H1 (cell line): ENCODE measurements around the gene HERC4. TPM values are rescaled to one million over a fixed set of nuclear protein-coding genes. Genes with fewer than 3 reads are reported as not detected.

Experiments
- CTCF ChIA-PET: fragments of 300-600 bp; sonication (Branson Sonifier 250); formaldehyde crosslinking; loops from one replicate; lab custom pipeline; 2021; ENCODE audit not compliant: partially characterized antibody; lab: Charles Lee
- POLR2A ChIA-PET: fragments of 300-600 bp; sonication (Branson Sonifier 250); formaldehyde crosslinking; loops from one replicate; lab custom pipeline; 2021; ENCODE audit warnings: inconsistent platforms; ENCODE audit not compliant: partially characterized antibody; lab: Charles Lee
- DNase-seq, 2 experiments: peaks; one replicate each; pipeline versions ENCODE4 v3.0.0 to v3.0.0-alpha.2; 2010 to 2022; ENCODE audit warnings: low spot score in 2 of 2, low read depth in 1 of 2, mixed read lengths in 1 of 2
- FAIRE-seq: peaks from 2 replicates; lab custom pipeline; 2011; peaks lifted over from hg19 to GRCh38; lab: Jason Lieb, UNC
- H2AFZ ChIP-seq: 2 replicates; pipeline ENCODE4 v1.8.1; 2012; ENCODE audit warnings: low read length, inconsistent platforms
- H2AK5ac ChIP-seq: 2 replicates; pipeline ENCODE4 v1.6.1; 2013; ENCODE audit warnings: low read depth, low read length
- H2BK120ac ChIP-seq: replicated peaks from 2 replicates; pipeline ENCODE3; 2013; ENCODE audit warnings: low read depth, low read length, inconsistent platforms
- H2BK12ac ChIP-seq: 2 replicates; pipeline ENCODE4 v1.6.1; 2013; ENCODE audit warnings: low read depth, low read length
- H2BK15ac ChIP-seq: 2 replicates; pipeline ENCODE4 v1.6.1; 2013; ENCODE audit warnings: low read length
- H2BK20ac ChIP-seq: 2 replicates; pipeline ENCODE4 v1.6.1; 2013; ENCODE audit warnings: low read length
- H2BK5ac ChIP-seq: 2 replicates; pipeline ENCODE4 v1.6.1; 2013; ENCODE audit warnings: low read depth, low read length
- H3K14ac ChIP-seq: 2 replicates; pipeline ENCODE4 v1.6.1; 2013; ENCODE audit warnings: inconsistent platforms; ENCODE audit not compliant: insufficient read length
- H3K18ac ChIP-seq: 2 replicates; pipeline ENCODE4 v1.6.1; 2013; ENCODE audit warnings: low read length; ENCODE audit errors: extremely low read depth
- H3K23ac ChIP-seq: 2 replicates; pipeline ENCODE4 v1.6.1; 2013; ENCODE audit warnings: inconsistent platforms; ENCODE audit not compliant: insufficient read length
- H3K23me2 ChIP-seq: 2 replicates; pipeline ENCODE4 v1.6.1; 2013; ENCODE audit warnings: low read depth, low read length
- H3K27ac ChIP-seq: 2 replicates; pipeline ENCODE4 v1.6.1; 2011; ENCODE audit warnings: low read depth, low read length, inconsistent platforms
- H3K27me3 ChIP-seq, 4 experiments: replicated peaks in 1 of 4; 1 replicate in 1 of 4; 2 replicates in 3 of 4; pipeline versions ENCODE4 v1.6.1 to v1.8.1; 2011 to 2013; ENCODE audit warnings: low read length in 3 of 4, mild to moderate bottlenecking in 3 of 4, inconsistent platforms in 2 of 4, mixed read lengths in 2 of 4, moderate library complexity in 1 of 4; ENCODE audit not compliant: control insufficient read depth in 3 of 4, insufficient read depth in 3 of 4; ENCODE audit errors: extremely low read depth in 1 of 4
- H3K36me3 ChIP-seq, 4 experiments: 2 replicates each; pipeline versions ENCODE4 v1.6.1 to v1.8.1; 2011 to 2013; ENCODE audit warnings: mild to moderate bottlenecking in 4 of 4, low read length in 3 of 4, moderate library complexity in 2 of 4, control low read depth in 1 of 4, inconsistent platforms in 1 of 4; ENCODE audit not compliant: insufficient read depth in 4 of 4, control insufficient read depth in 2 of 4
- H3K4ac ChIP-seq: replicated peaks from 2 replicates; pipeline ENCODE3; 2013; ENCODE audit warnings: low read length, low read depth, mixed read lengths, inconsistent platforms; ENCODE audit not compliant: insufficient read length
- H3K4me1 ChIP-seq, 4 experiments: replicated peaks in 1 of 4; 1 replicate in 1 of 4; 2 replicates in 3 of 4; pipeline versions ENCODE4 v1.6.1 to v1.8.1; 2011 to 2013; ENCODE audit warnings: low read length in 3 of 4, inconsistent platforms in 2 of 4, mixed read lengths in 1 of 4; ENCODE audit not compliant: insufficient read depth in 4 of 4, control insufficient read depth in 3 of 4
- H3K4me2 ChIP-seq, 2 experiments: 2 replicates each; pipeline versions ENCODE4 v1.6.1 to v1.8.1; 2011 to 2013; ENCODE audit warnings: low read depth in 2 of 2, low read length in 2 of 2, control low read depth in 1 of 2, inconsistent platforms in 1 of 2, mild to moderate bottlenecking in 1 of 2; ENCODE audit not compliant: insufficient read depth in 1 of 2
- H3K4me3 ChIP-seq, 4 experiments: fragments of 200-600, 300-600 bp in 1 of 4; sonication (generic), shearing (Covaris generic), sonication (Bioruptor Twin) in 1 of 4; 2 replicates each; pipeline versions ENCODE4 v1.5.1 to v1.8.1; 2011 to 2016; ENCODE audit warnings: low read length in 4 of 4, low read depth in 3 of 4, control low read depth in 2 of 4, inconsistent platforms in 2 of 4, mild to moderate bottlenecking in 2 of 4, mixed read lengths in 1 of 4, moderate library complexity in 1 of 4; ENCODE audit not compliant: insufficient read depth in 2 of 4; ENCODE audit errors: extremely low read depth in 1 of 4
- H3K56ac ChIP-seq: replicated peaks from 2 replicates; pipeline ENCODE3; 2013; ENCODE audit warnings: low read depth, mild to moderate bottlenecking, mixed read lengths, low read length, inconsistent platforms; ENCODE audit not compliant: insufficient read length
- H3K79me1 ChIP-seq: 2 replicates; pipeline ENCODE4 v1.6.1; 2013; ENCODE audit warnings: low read depth, low read length, control low read depth
- H3K79me2 ChIP-seq, 2 experiments: 2 replicates each; pipeline versions ENCODE4 v1.6.1 to v1.8.1; 2012 to 2013; ENCODE audit warnings: low read length in 2 of 2, mild to moderate bottlenecking in 2 of 2, inconsistent platforms in 1 of 2; ENCODE audit not compliant: insufficient read depth in 2 of 2, control insufficient read depth in 1 of 2
- H3K9ac ChIP-seq, 4 experiments: replicated peaks in 1 of 4; 1 replicate in 1 of 4; 2 replicates in 3 of 4; pipeline versions ENCODE4 v1.6.1 to v1.8.1; 2011 to 2013; ENCODE audit warnings: low read depth in 3 of 4, low read length in 3 of 4, control low read depth in 2 of 4, mild to moderate bottlenecking in 2 of 4, moderate library complexity in 2 of 4, inconsistent platforms in 1 of 4; ENCODE audit errors: extremely low read depth in 1 of 4
- H3K9me3 ChIP-seq, 2 experiments: 2 replicates each; pipeline versions ENCODE4 v1.6.1 to v1.8.1; 2012 to 2013; ENCODE audit warnings: mild to moderate bottlenecking in 2 of 2, moderate library complexity in 2 of 2, control low read depth in 1 of 2, inconsistent platforms in 1 of 2, low read depth in 1 of 2, low read length in 1 of 2, mixed read lengths in 1 of 2; ENCODE audit not compliant: insufficient read depth in 2 of 2
- H4K20me1 ChIP-seq, 2 experiments: replicated peaks in 1 of 2; 2 replicates each; pipeline versions ENCODE3 to v1.8.1; 2011 to 2013; ENCODE audit warnings: inconsistent platforms in 2 of 2, low read length in 2 of 2, mild to moderate bottlenecking in 1 of 2; ENCODE audit not compliant: insufficient read depth in 2 of 2, control insufficient read depth in 1 of 2
- H4K5ac ChIP-seq: 2 replicates; pipeline ENCODE4 v1.6.1; 2013; ENCODE audit warnings: low read length, low read depth, mixed read lengths, inconsistent platforms; ENCODE audit not compliant: insufficient read length
- H4K8ac ChIP-seq: 2 replicates; pipeline ENCODE4 v1.8.0; 2013; ENCODE audit warnings: mild to moderate bottlenecking, moderate library complexity, low read length, inconsistent platforms; ENCODE audit not compliant: insufficient read depth; ENCODE audit errors: extremely low read depth
- H4K91ac ChIP-seq: replicated peaks from 2 replicates; pipeline ENCODE3; 2013; ENCODE audit warnings: low read length, mixed read lengths, inconsistent platforms; ENCODE audit not compliant: insufficient read length
- ASH2L ChIP-seq: fragments of 200-600, 300-600 bp; sonication (generic); IDR thresholded peaks from one replicate; pipeline ENCODE4 v1.7.1; 2017; ENCODE audit warnings: low read length
- ATF3 ChIP-seq: IDR thresholded peaks from 2 replicates; pipeline ENCODE4 v1.6.1; 2011; ENCODE audit warnings: low read depth, mild to moderate bottlenecking, low read length; ENCODE audit not compliant: insufficient read depth
- CREB1 ChIP-seq: IDR thresholded peaks from 2 replicates; pipeline ENCODE4 v1.6.1; 2012; ENCODE audit warnings: inconsistent platforms
- CTCF ChIP-seq, 3 experiments: IDR thresholded peaks; 1 replicate in 2 of 3; 2 replicates in 1 of 3; pipeline versions ENCODE4 v1.5.1 to v1.6.1; 2011; ENCODE audit warnings: low read length in 3 of 3, mild to moderate bottlenecking in 3 of 3, inconsistent platforms in 2 of 3, low read depth in 1 of 3, moderate library complexity in 1 of 3; ENCODE audit not compliant: insufficient read depth in 1 of 3; ENCODE audit errors: control extremely low read depth in 1 of 3
- HDAC6 ChIP-seq: IDR thresholded peaks from one replicate; pipeline ENCODE4 v1.7.1; 2012; ENCODE audit warnings: low read depth, mild to moderate bottlenecking, inconsistent platforms, low read length, moderate library complexity
- MAFK ChIP-seq: IDR thresholded peaks from 2 replicates; pipeline ENCODE4 v1.6.1; 2012; ENCODE audit warnings: low read depth, mild to moderate bottlenecking, improper control_type of control experiment, low read length
- PHF8 ChIP-seq: fragments of 200-600 bp; sonication (generic); conservative IDR thresholded peaks from 2 replicates; pipeline ENCODE4 v1.7.1; 2012; ENCODE audit warnings: low read depth, mild to moderate bottlenecking, inconsistent platforms, low read length, moderate library complexity
- RFX5 ChIP-seq: IDR thresholded peaks from 2 replicates; pipeline ENCODE4 v1.6.1; 2011; ENCODE audit warnings: low read depth, low read length, improper control_type of control experiment, borderline replicate concordance
- SAP30 ChIP-seq: fragments of 300-600 bp; sonication (generic); IDR thresholded peaks from 2 replicates; pipeline ENCODE4 v1.7.1; 2012; ENCODE audit warnings: low read length, moderate library complexity, mild to moderate bottlenecking, inconsistent platforms; ENCODE audit not compliant: insufficient read depth, insufficient replicate concordance
- SIRT6 ChIP-seq: IDR thresholded peaks from one replicate; pipeline ENCODE4 v1.7.1; 2012; ENCODE audit warnings: low read length, inconsistent platforms
- SP2 ChIP-seq: IDR thresholded peaks from 2 replicates; pipeline ENCODE4 v1.6.1; 2012; ENCODE audit warnings: mild to moderate bottlenecking, low read length, inconsistent platforms
- SUZ12 ChIP-seq: fragments of 200-600 bp; sonication (generic); IDR thresholded peaks from 2 replicates; pipeline ENCODE4 v1.6.1; 2012; ENCODE audit warnings: mild to moderate bottlenecking, inconsistent platforms, low read length, moderate library complexity, mixed read lengths
- WGBS, 2 experiments: shearing (Covaris generic) in 1 of 2; methylation state at CpG; one replicate each; pipeline versions ENCODE4 v1.1.6 to v1.1.7; 2013 to 2015; ENCODE audit warnings: low lambda C conversion rate in 2 of 2, mixed read lengths in 2 of 2, inconsistent platforms in 1 of 2, low coverage in 1 of 2, missing lambda C conversion rate in 1 of 2; ENCODE audit not compliant: insufficient replicate concordance in 2 of 2, insufficient coverage in 1 of 2, insufficient read length in 1 of 2; ENCODE audit errors: extremely low coverage in 1 of 2, missing lambda C conversion rate in 1 of 2; 5-methylcytosine and 5-hydroxymethylcytosine counted together
- polyA plus RNA-seq, 7 experiments: library from polyadenylated mRNA; depleted of rRNA in 3 of 7; stranded (reverse) in 5 of 7; unstranded in 2 of 7; fragments of >200 nt in 5 of 7; fragments of 200-250 nt in 2 of 7; gene quantifications; 1 replicate in 5 of 7; 2 replicates in 1 of 7; 4 replicates in 1 of 7; pipeline versions ENCODE4 v1.2.1 to v1.2.3, GENCODE V29; 2011 to 2013; ENCODE audit warnings: missing spikeins in 2 of 7, mixed read lengths in 2 of 7
- total RNA-seq: library from RNA; stranded (reverse); fragmentation: NEBNext Ultra II Directional; extraction: Animal tissue kit (Norgen Biotek cat#: 25700); gene quantifications from 2 replicates; pipeline ENCODE4 v1.2.1, GENCODE V29; 2021

Gene HERC4
- total and polyA plus RNA-seq, 2 of the 8 experiments (the other 6 are each of a cell fraction or from before 2014, with no cell fraction given): 7.5 to 44.0 TPM

GRCh38 chr10:68101066-68101465 is 26.0 kb upstream of the HERC4 start:
- 85 to 100% methylated on average over 1 to 2 of the region's 2 CpGs for WGBS, 2 experiments
- Histone ChIP-seq H3K4me3 (no peak overlapping the region), H3K4me2 (no peak overlapping the region), H3K14ac (no peak overlapping the region), H3K36me3 (no peaks in the 10 kb centered on the region), H3K9me3 (no peaks in the 10 kb centered on the region), H4K20me1 (no peaks in the 10 kb centered on the region), H2AFZ (no peak overlapping the region), H2BK15ac (no peak overlapping the region), H3K18ac (no peak overlapping the region), H3K23ac (no peak overlapping the region), H3K27ac (no peak overlapping the region), H2BK120ac (no peak overlapping the region), H3K79me2 (no peaks in the 10 kb centered on the region), H4K8ac (no peak overlapping the region), H3K4ac (no peak overlapping the region), H3K9ac (no peak overlapping the region), H2AK5ac (no peak overlapping the region), H2BK20ac (no peak overlapping the region), H3K56ac (no peak overlapping the region), H2BK5ac (no peak overlapping the region), H2BK12ac (no peak overlapping the region), H3K27me3 (no peaks in the 10 kb centered on the region), H3K79me1 (no peaks in the 10 kb centered on the region), H3K4me1 (peaks cover 0 to 4% (median 2%) of the 10 kb centered on the region in 4 experiments; a peak in 2 of 7 replicates), H4K5ac (no peak overlapping the region), H4K91ac (no peak overlapping the region), H3K23me2 (no peaks in the 10 kb centered on the region)
- CTCF ChIA-PET: interaction anchor here (0.5 to 1.6 kb wide), 3 partner anchors 14 to 419 kb away, joined by 3 to 4 read pairs (median 3); no protein-coding TSS in a partner anchor
- FAIRE-seq (no peak), DNase-seq (no peak)
- POLR2A ChIA-PET: no interaction called here
- TF ChIP-seq RFX5: no peak
- no peak for TF ChIP-seq MAFK
- no peak for TF ChIP-seq ASH2L
- TF ChIP-seq ATF3: no peak
- no peak for TF ChIP-seq SIRT6
- no peak for TF ChIP-seq SAP30
- TF ChIP-seq CTCF (IDR thresholded peaks at IDR 0.05; ENCODE audit: control extremely low read depth in 1 of 3, insufficient read depth in 1 of 3, low read depth in 1 of 3, low read length in 3 of 3): no peak
- no peak for TF ChIP-seq PHF8
- no peak for TF ChIP-seq SP2
- TF ChIP-seq HDAC6: no peak
- TF ChIP-seq SUZ12: no peak
- no peak for TF ChIP-seq CREB1
